Mammary epithelial cell (primary cell): ENCODE measurements around the gene GALNT17.

ENCODE experiments used
- EZH2 ChIP-seq: IDR thresholded peaks from 2 replicates; pipeline ENCODE4 v1.6.1; 2012; ENCODE audit warnings: low read length, inconsistent platforms, borderline replicate concordance
- TF ChIP-seq, protein P1 (sequence below), 2 donors: IDR thresholded peaks in 1 of 2; conservative IDR thresholded peaks in 1 of 2; 2 replicates each; pipeline ENCODE4 v1.5.1; 2011 to 2012; ENCODE audit warnings: inconsistent platforms in 2 of 2, low read length in 2 of 2, mild to moderate bottlenecking in 2 of 2, control low read depth in 1 of 2, low read depth in 1 of 2; ENCODE audit not compliant: insufficient read depth in 1 of 2; ENCODE audit errors: extremely low read depth in 1 of 2

DNA sequence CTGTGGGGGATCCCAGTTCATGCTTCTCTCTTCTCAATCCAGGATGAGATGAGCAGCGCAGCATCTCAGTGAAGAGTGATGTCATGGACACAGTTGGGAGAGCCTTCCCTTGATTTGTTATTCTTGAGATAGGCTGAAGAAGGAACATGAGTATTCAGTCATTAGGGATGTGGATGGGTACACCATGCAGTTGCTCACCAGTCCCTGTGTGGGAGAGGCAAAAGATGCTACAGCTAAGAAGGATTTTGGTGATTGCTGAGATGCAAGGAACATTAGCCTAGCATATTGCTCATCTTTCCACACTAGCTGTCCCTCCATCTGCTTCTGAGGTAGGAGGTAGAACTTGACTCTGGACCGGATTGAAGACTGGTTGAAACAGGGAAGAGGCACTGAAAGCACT lies 179.6 kb downstream of the GALNT17 start:
- TF ChIP-seq, protein P1, sequence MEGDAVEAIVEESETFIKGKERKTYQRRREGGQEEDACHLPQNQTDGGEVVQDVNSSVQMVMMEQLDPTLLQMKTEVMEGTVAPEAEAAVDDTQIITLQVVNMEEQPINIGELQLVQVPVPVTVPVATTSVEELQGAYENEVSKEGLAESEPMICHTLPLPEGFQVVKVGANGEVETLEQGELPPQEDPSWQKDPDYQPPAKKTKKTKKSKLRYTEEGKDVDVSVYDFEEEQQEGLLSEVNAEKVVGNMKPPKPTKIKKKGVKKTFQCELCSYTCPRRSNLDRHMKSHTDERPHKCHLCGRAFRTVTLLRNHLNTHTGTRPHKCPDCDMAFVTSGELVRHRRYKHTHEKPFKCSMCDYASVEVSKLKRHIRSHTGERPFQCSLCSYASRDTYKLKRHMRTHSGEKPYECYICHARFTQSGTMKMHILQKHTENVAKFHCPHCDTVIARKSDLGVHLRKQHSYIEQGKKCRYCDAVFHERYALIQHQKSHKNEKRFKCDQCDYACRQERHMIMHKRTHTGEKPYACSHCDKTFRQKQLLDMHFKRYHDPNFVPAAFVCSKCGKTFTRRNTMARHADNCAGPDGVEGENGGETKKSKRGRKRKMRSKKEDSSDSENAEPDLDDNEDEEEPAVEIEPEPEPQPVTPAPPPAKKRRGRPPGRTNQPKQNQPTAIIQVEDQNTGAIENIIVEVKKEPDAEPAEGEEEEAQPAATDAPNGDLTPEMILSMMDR (conservative IDR thresholded peaks at IDR 0.05 in 1 of 2, IDR thresholded peaks at IDR 0.05 in 1 of 2; ENCODE audit: extremely low read depth in 1 of 2, insufficient read depth in 1 of 2, low read depth in 1 of 2, low read length in 2 of 2), result no peak
- TF ChIP-seq EZH2, result no peak
